Mucosa of descending colon (tissue), 3 donors: ENCODE data around the gene CSNK2A3. TPM values are rescaled to one million over a fixed set of nuclear protein-coding genes. Genes with fewer than 3 reads are reported as not detected.

Source experiments
- ATAC-seq: fragments of 200-7000 bp; cut with Tn5 transposase; one replicate; pipeline ENCODE4 v1.9.1; 2020; ENCODE audit warnings: mild to moderate bottlenecking, moderate library complexity
- DNase-seq, 3 donors: peaks; one replicate each; pipeline ENCODE4 v3.0.0-alpha.2; 2020
- H3K36me3 ChIP-seq: fragments of 200-600 bp; one replicate; pipeline ENCODE4 v1.8.0; 2021; ENCODE audit warnings: low read depth, mild to moderate bottlenecking
- H3K4me1 ChIP-seq: fragments of 200-600 bp; one replicate; pipeline ENCODE4 v1.8.0; 2021; ENCODE audit warnings: low read depth, mild to moderate bottlenecking
- H3K4me3 ChIP-seq: fragments of 200-600 bp; one replicate; pipeline ENCODE4 v1.8.0; 2021; ENCODE audit warnings: mild to moderate bottlenecking
- H3K9me3 ChIP-seq: fragments of 200-600 bp; one replicate; pipeline ENCODE4 v1.8.0; 2021; ENCODE audit warnings: mild to moderate bottlenecking
- CTCF ChIP-seq: fragments of 200-600 bp; IDR thresholded peaks from one replicate; pipeline ENCODE4 v1.8.0; 2022; ENCODE audit warnings: antibody characterized with exemption, mild to moderate bottlenecking
- intact Hi-C, 2 donors: fragments of 100-400 bp; cut with DNase I in 1 of 2; cut with micrococcal nuclease in 1 of 2; formaldehyde crosslinking; loops; one replicate each; pipeline versions ENCODE4 v1.11.0 to v1.11.1; 2022; cut with DNase I, micrococcal nuclease
- total RNA-seq, 3 donors: library from RNA; stranded (reverse); fragmentation: NEBNext Ultra II Directional in 2 of 3; extraction: Animal tissue kit (Norgen Biotek cat#: 25700) in 2 of 3; gene quantifications; one replicate each; pipeline versions ENCODE4 v1.2.1 to v1.2.4, GENCODE V29; 2021 to 2023
- donor health status: DM: no; HTN: no; CAD: no; lungs with moderate emphysema.
- donor health status: DM: no; HTN: no; CAD: no.
- donor health status: DM: no; HTN: yes; CAD: no.

The CSNK2A3 gene
- total RNA-seq, 3 donors from 2014 or later = 0.43 to 2.1 TPM; not detected in 1

GRCh38 chr11:11396301-11397035, 43.4 kb upstream of the CSNK2A3 start:
- DNase-seq (no peak), ATAC-seq (peak; percentile 12)
- Histone ChIP-seq H3K4me3 (no peak overlapping the region), H3K36me3 (no peaks in the 10 kb centered on the region), H3K9me3 (no peaks in the 10 kb centered on the region), H3K4me1 (peaks cover 8% of the 10 kb centered on the region)
- intact Hi-C loops = no loop called here
- no peak for TF ChIP-seq CTCF

GRCh38 chr11:11395126-11395525, 42.1 kb upstream of the CSNK2A3 start:
- no peak for ATAC-seq

GRCh38 chr11:11394241-11394640, 41.2 kb upstream of the CSNK2A3 start:
- Histone ChIP-seq H3K36me3 (no peaks in the 10 kb centered on the region), H3K9me3 (no peaks in the 10 kb centered on the region), H3K4me1 (peaks cover 21% of the 10 kb centered on the region), H3K4me3 (no peak overlapping the region)
- ATAC-seq (no peak), DNase-seq (no peak)
- TF ChIP-seq CTCF = no peak
- intact Hi-C loops = no loop called here

More at GRCh38 chr11:11395126-11395525, 42.1 kb upstream of the CSNK2A3 start:
- H3K9me3 ChIP-seq = no peaks in the 10 kb centered on the region
- DNase-seq = no peak
- intact Hi-C loops = no loop called here
- TF ChIP-seq CTCF = no peak
- no peaks in the 10 kb centered on the region for H3K36me3 ChIP-seq
- H3K4me3 ChIP-seq = no peak overlapping the region
- peaks cover 12% of the 10 kb centered on the region for H3K4me1 ChIP-seq

GRCh38 chr11:11391796-11392463, 38.9 kb upstream of the CSNK2A3 start:
- intact Hi-C loops = no loop called here
- no peak for TF ChIP-seq CTCF
- peak; percentile 91 for ATAC-seq
- H3K4me1 ChIP-seq = peaks cover 23% of the 10 kb centered on the region
- no peaks in the 10 kb centered on the region for H3K36me3 ChIP-seq
- peak in 2 of 3 donors; percentile 52 to 68 for DNase-seq
- H3K9me3 ChIP-seq = no peaks in the 10 kb centered on the region
- no peak overlapping the region for H3K4me3 ChIP-seq

DNA sequence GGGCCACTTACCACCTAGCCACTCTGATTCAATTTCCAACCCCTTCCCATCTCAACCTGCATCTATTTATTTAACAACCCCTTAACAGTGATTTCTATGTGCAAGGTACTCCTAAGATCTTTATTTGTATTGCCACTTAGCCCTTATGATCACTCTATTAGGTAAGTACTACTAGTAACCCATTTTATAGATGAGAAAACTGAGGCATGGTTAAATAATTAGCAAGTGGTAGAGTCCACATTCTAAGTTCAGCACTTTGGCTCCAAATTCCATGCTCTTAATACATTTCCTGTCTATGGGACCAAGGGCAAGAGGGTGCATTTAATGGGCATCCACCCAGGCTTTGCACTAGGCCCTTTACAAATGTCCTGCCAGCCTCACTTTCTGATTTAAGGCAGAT, 38.1 kb upstream of the CSNK2A3 start:
- intact Hi-C loops = no loop called here
- no peaks in the 10 kb centered on the region for H3K9me3 ChIP-seq
- no peak for DNase-seq
- H3K4me1 ChIP-seq = peaks cover 23% of the 10 kb centered on the region
- TF ChIP-seq CTCF = no peak
- no peak for ATAC-seq
- no peak overlapping the region for H3K4me3 ChIP-seq
- H3K36me3 ChIP-seq = no peaks in the 10 kb centered on the region
